Ureter (tissue), 1 donor: ENCODE results near the gene NLRP11. TPM values are rescaled to one million over a fixed set of nuclear protein-coding genes. Genes with fewer than 3 reads are reported as not detected.

ENCODE experiments used
- DNase-seq: peaks from one replicate; pipeline ENCODE4 v3.0.0-alpha.2; 2020; ENCODE audit warnings: low spot score
- total RNA-seq: library from RNA; stranded (reverse); gene quantifications from one replicate; pipeline ENCODE4 v1.2.4, GENCODE V29; 2023
- donor health status: DM: yes; HTN: yes; CAD: no.

NLRP11 gene
- not detected for total RNA-seq

DNA sequence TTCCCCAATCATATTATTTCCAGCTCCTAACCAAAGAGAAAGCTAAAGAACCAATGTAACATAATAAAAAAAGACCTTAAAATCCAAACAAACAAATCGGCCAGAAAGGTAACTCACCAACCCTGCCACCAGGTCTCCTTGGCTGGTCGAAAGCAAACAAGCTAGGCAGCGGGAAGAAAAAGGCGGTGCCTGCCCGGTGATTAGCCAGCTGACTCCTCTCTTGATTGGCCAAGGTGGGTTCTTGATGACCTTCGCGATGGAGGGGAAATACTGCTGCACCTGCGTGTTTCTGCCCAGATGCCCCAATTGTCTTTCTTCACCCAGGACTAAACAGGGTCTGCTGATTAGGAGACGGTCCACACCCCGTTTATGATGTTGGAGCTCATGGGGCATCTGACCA is at the start of gene NLRP11:
Gene NLRP11, minus strand, starts transcription at position 154 of the 400 bp plus-strand sequence. CDS start 13,825 bp downstream, outside the sequence.
- no peak for DNase-seq

- DNase-seq = no peak
These were observed 45.4 kb upstream of the NLRP11 start for GRCh38 chr19:55877211-55877610.

- DNase-seq = no peak
These were observed 38.9 kb upstream of the NLRP11 start for GRCh38 chr19:55870736-55871135.

- no peak for DNase-seq
These were observed 35.3 kb upstream of the NLRP11 start for GRCh38 chr19:55867101-55867500.

- DNase-seq = no peak
These were observed 34.7 kb upstream of the NLRP11 start for GRCh38 chr19:55866521-55866920.

- DNase-seq = no peak
These were observed 27.2 kb upstream of the NLRP11 start for GRCh38 chr19:55858969-55859368.

- no peak for DNase-seq
These were observed 26.6 kb upstream of the NLRP11 start for GRCh38 chr19:55858401-55858800.

GRCh38 chr19:55857974-55858373 is 26.2 kb upstream of the NLRP11 start:
- no peak for DNase-seq

GRCh38 chr19:55857149-55857548 is 25.4 kb upstream of the NLRP11 start:
- DNase-seq = no peak

GRCh38 chr19:55855160-55855559 is 23.4 kb upstream of the NLRP11 start:
- no peak for DNase-seq

DNA sequence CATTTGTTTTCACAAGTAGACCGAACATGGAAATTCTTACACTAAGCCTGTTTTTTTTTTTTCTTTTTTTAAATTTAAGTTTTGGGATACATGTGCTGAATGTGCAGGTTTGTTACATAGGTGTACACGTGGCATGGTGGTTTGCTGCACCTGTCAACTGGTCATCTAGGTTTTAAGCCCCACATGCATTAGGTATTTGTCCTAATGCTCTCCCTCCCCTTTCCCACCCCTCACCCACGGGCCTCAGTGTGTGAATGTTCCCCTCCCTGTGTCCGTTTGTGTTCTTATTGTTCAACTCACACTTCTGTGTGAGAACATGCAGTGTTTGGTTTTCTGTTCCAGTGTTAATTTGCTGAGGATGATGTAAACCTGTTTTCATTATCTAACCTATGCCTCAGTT is 7.1 kb upstream of the NLRP11 start:
- no peak for DNase-seq

GRCh38 chr19:55838251-55838650 is 6.5 kb upstream of the NLRP11 start:
- no peak for DNase-seq

GRCh38 chr19:55836340-55836739 is 4.5 kb upstream of the NLRP11 start, which contains the start of gene NLRP4:
Gene NLRP4 (plus strand): TSS chr19:55836540. CDS start chr19:55852081, 15,541 bp downstream.
- no peak for DNase-seq

DNA sequence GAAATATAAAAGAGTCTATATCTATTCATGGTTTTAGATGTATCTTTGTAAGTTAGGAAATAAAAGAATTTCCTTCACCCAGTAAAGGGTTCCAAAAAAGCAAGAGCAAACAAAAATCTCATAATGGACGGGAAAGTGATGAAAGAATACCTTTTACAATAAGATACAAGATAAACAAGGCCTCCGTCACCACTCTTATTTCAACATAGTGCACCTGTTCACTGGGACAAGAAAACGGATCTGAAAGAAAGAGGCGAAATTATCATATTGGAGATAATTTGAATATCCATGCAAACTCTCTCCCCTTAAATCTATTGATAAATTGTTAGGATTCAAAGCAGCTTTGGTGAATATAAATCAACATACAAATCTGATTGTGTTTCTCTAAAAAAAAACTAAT is 877 bp upstream of the NLRP11 start:
- DNase-seq = no peak

- DNase-seq = no peak
These were observed 1.1 kb downstream of the NLRP11 start for GRCh38 chr19:55830656-55831055.

DNA sequence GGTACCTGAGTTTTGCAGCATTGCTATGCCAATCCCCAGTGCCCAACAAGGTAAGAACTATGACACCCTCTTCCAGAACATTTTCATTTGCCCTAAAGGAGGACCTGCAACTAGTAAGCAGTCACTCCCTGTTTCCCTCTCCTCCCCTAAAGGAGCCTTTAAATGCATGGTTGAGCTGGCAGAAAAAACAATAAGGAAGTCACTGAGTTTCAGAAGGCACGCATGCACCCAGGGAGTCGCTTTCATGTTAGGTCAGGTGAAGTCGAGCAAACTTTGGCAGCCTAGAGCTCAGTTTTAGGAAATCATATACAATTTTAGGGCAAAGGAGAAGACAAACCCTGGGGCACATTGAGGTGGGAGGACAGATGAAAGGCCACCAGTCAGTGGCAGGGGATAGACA is 11.8 kb downstream of the NLRP11 start:
- DNase-seq = no peak

GRCh38 chr19:55813906-55814305 is 17.9 kb downstream of the NLRP11 start:
- DNase-seq = no peak

GRCh38 chr19:55812449-55812848 is 19.4 kb downstream of the NLRP11 start:
- DNase-seq = no peak

- DNase-seq = no peak
These were observed 20.5 kb downstream of the NLRP11 start for GRCh38 chr19:55811340-55811739.

- no peak for DNase-seq
These were observed 22.3 kb downstream of the NLRP11 start for GRCh38 chr19:55809381-55810058.

- DNase-seq = no peak
These were observed 29.5 kb downstream of the NLRP11 start for GRCh38 chr19:55802281-55802680.

DNA sequence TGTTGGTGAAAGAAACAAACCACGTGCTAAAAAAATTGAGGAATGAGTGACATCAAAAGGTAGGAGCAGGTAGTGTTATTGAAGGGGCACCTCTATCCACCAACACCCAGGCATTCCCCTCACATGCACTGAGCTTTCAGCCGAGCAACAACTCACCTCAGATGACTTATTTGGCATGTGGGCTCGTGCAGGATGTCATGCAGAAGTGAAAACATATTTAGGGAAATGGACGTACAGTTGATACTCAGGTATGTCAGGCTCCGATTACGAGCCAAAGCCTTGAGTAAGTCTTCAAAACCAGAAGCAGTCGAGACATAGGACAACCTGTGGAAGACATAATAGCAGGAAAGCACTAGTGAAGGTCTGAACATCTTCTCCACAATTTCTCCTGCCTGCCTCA is 30.4 kb downstream of the NLRP11 start:
- no peak for DNase-seq

DNA sequence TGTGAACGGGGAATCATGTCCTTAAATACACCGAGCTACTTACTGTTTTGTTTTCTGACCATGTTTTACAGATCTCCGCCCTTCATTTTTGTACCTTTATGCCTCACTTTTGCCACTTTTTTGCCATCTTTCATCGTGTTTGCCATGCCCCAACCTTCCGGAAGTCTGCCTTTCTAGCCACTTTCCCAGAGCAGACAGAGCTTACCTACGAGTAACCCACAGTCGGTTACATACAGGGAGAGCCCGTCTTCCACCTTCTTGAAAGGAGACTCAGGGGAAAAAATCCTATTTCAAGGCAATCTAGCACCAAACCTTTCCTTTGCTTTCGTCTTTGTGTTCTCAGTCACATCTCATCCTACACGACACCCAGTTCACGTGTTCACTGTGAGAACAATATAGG is 36.8 kb downstream of the NLRP11 start:
- no peak for DNase-seq

GRCh38 chr19:55781112-55781511 is 50.7 kb downstream of the NLRP11 start:
- DNase-seq = no peak
